IMR-90 (cell line): Measurements from ENCODE around the gene GFY. TPM values are rescaled to one million over a fixed set of nuclear protein-coding genes. Genes with fewer than 3 reads are reported as not detected.

Experiments
- ATAC-seq: fragments of 200-7000 bp; cut with Tn5 transposase; 2 replicates; pipeline ENCODE4 v1.9.1; 2020; ENCODE audit warnings: low read depth, mild to moderate bottlenecking, moderate library complexity
- BruUV-seq: library from RNA; stranded (reverse); fragments of 400-500 nt; replicated peaks from 2 replicates; lab custom pipeline; 2021; lab: Mats Ljungman, UMichigan
- CTCF ChIA-PET: fragments of 300-600 bp; formaldehyde crosslinking; extraction: SDS; loops from one replicate; lab custom pipeline; 2021; ENCODE audit warnings: antibody characterized with exemption; lab: Yijun Ruan, JAX
- POLR2A ChIA-PET: fragments of 300-600 bp; sonication (Branson Sonifier 250); formaldehyde crosslinking; loops from one replicate; lab custom pipeline; 2022; ENCODE audit warnings: antibody characterized with exemption; ENCODE audit not compliant: unreplicated experiment; lab: Charles Lee
- DNase-seq: peaks from one replicate; pipeline ENCODE4 v3.0.0; 2013
- H2AFZ ChIP-seq: replicated peaks from 2 replicates; pipeline ENCODE3; 2013; ENCODE audit warnings: low read length, mild to moderate bottlenecking; ENCODE audit not compliant: poor library complexity
- H2AK5ac ChIP-seq: 2 replicates; pipeline ENCODE4 v1.6.1; 2013; ENCODE audit warnings: low read depth, low read length, inconsistent platforms
- H2AK9ac ChIP-seq: replicated peaks from 2 replicates; pipeline ENCODE3; 2013; ENCODE audit warnings: mild to moderate bottlenecking, low read depth, low read length, moderate library complexity; ENCODE audit not compliant: poor library complexity
- H2BK120ac ChIP-seq: 2 replicates; pipeline ENCODE4 v1.6.1; 2013; ENCODE audit warnings: low read depth, low read length, inconsistent platforms
- H2BK15ac ChIP-seq: 3 replicates; pipeline ENCODE4 v1.6.1; 2013; ENCODE audit warnings: low read depth, low read length, inconsistent platforms
- H2BK20ac ChIP-seq: 2 replicates; pipeline ENCODE4 v1.6.1; 2013; ENCODE audit warnings: low read depth, mild to moderate bottlenecking, inconsistent platforms, low read length, moderate library complexity
- H2BK5ac ChIP-seq: 2 replicates; pipeline ENCODE4 v1.6.1; 2013; ENCODE audit warnings: mild to moderate bottlenecking, low read depth, low read length, inconsistent platforms; ENCODE audit not compliant: poor library complexity, severe bottlenecking
- H3K14ac ChIP-seq: replicated peaks from 2 replicates; pipeline ENCODE4 v1.6.1; 2013; ENCODE audit warnings: low read depth, low read length, inconsistent platforms
- H3K18ac ChIP-seq: 2 replicates; pipeline ENCODE4 v1.6.1; 2013; ENCODE audit warnings: low read depth, low read length, control low read depth
- H3K23ac ChIP-seq: 2 replicates; pipeline ENCODE4 v1.6.1; 2013; ENCODE audit warnings: low read depth, low read length, inconsistent platforms
- H3K27ac ChIP-seq: 2 replicates; pipeline ENCODE4 v1.5.1; 2013; ENCODE audit warnings: mild to moderate bottlenecking, control low read depth, low read length; ENCODE audit not compliant: insufficient read depth
- H3K27me3 ChIP-seq: 2 replicates; pipeline ENCODE4 v1.6.1; 2013; ENCODE audit warnings: low read length; ENCODE audit not compliant: control insufficient read depth, insufficient read depth
- H3K36me3 ChIP-seq: 2 replicates; pipeline ENCODE4 v1.6.1; 2013; ENCODE audit warnings: low read length, mixed read lengths; ENCODE audit not compliant: control insufficient read depth, insufficient read depth
- H3K4ac ChIP-seq: 2 replicates; pipeline ENCODE4 v1.6.1; 2013; ENCODE audit warnings: low read depth, low read length, inconsistent platforms
- H3K4me1 ChIP-seq: 2 replicates; pipeline ENCODE4 v1.6.1; 2013; ENCODE audit warnings: low read length, mixed read lengths; ENCODE audit not compliant: control insufficient read depth, insufficient read depth
- H3K4me2 ChIP-seq: 2 replicates; pipeline ENCODE4 v1.6.1; 2013; ENCODE audit warnings: low read depth, mild to moderate bottlenecking, control low read depth, low read length, moderate library complexity
- H3K4me3 ChIP-seq: 2 replicates; pipeline ENCODE4 v1.5.1; 2013; ENCODE audit warnings: low read depth, mild to moderate bottlenecking, control low read depth, low read length, moderate library complexity; ENCODE audit not compliant: insufficient read depth
- H3K56ac ChIP-seq: 2 replicates; pipeline ENCODE4 v1.6.1; 2013; ENCODE audit warnings: low read length, inconsistent platforms; ENCODE audit not compliant: insufficient read depth; ENCODE audit errors: extremely low read depth
- H3K79me1 ChIP-seq, 2 experiments: 2 replicates each; pipeline ENCODE4 v1.6.1; 2013; ENCODE audit warnings: low read length in 2 of 2, inconsistent platforms in 1 of 2, low read depth in 1 of 2
- H3K9ac ChIP-seq: 2 replicates; pipeline ENCODE4 v1.6.1; 2013; ENCODE audit warnings: low read depth, low read length, control low read depth
- H3K9me1 ChIP-seq: 2 replicates; pipeline ENCODE4 v1.6.1; 2013; ENCODE audit warnings: low read length, inconsistent platforms; ENCODE audit not compliant: insufficient read depth
- H3K9me3 ChIP-seq: 2 replicates; pipeline ENCODE4 v1.6.1; 2013; ENCODE audit warnings: low read length; ENCODE audit not compliant: control insufficient read depth, insufficient read depth
- H4K20me1 ChIP-seq: 2 replicates; pipeline ENCODE4 v1.6.1; 2013; ENCODE audit warnings: low read length, inconsistent platforms; ENCODE audit not compliant: insufficient read depth
- H4K5ac ChIP-seq: 2 replicates; pipeline ENCODE4 v1.6.1; 2013; ENCODE audit warnings: mild to moderate bottlenecking, low read depth, low read length, control low read depth
- H4K8ac ChIP-seq, 2 experiments: 2 replicates each; pipeline ENCODE4 v1.6.1; 2013; ENCODE audit warnings: low read depth in 2 of 2, low read length in 2 of 2, control low read depth in 1 of 2, inconsistent platforms in 1 of 2
- H4K91ac ChIP-seq: 2 replicates; pipeline ENCODE4 v1.6.1; 2013; ENCODE audit warnings: low read depth, low read length, inconsistent platforms; ENCODE audit not compliant: insufficient read depth
- BHLHE40 ChIP-seq: fragments of 150-350 bp; IDR thresholded peaks from 2 replicates; pipeline ENCODE4 v1.6.1; 2016; ENCODE audit warnings: mild to moderate bottlenecking, low read depth, low read length
- CEBPB ChIP-seq: IDR thresholded peaks from 2 replicates; pipeline ENCODE4 v1.6.1; 2012; ENCODE audit warnings: low read depth, low read length, improper control_type of control experiment
- CHD1 ChIP-seq: IDR thresholded peaks from 2 replicates; pipeline ENCODE4 v1.6.1; 2012; ENCODE audit warnings: low read depth, low read length, improper control_type of control experiment
- FOS ChIP-seq: fragments of 150-350 bp; IDR thresholded peaks from 2 replicates; pipeline ENCODE4 v1.6.1; 2016; ENCODE audit warnings: low read depth, low read length
- MAFK ChIP-seq: IDR thresholded peaks from 2 replicates; pipeline ENCODE4 v1.6.1; 2012; ENCODE audit warnings: low read depth, low read length, improper control_type of control experiment
- MAZ ChIP-seq: IDR thresholded peaks from 2 replicates; pipeline ENCODE4 v1.6.1; 2012; ENCODE audit warnings: low read depth, mild to moderate bottlenecking, low read length, improper control_type of control experiment, moderate library complexity, borderline replicate concordance
- MXI1 ChIP-seq: IDR thresholded peaks from 2 replicates; pipeline ENCODE4 v1.6.1; 2012; ENCODE audit warnings: low read depth, mild to moderate bottlenecking, low read length, moderate library complexity, borderline replicate concordance
- NFE2L2 ChIP-seq: fragments of 150-350 bp; IDR thresholded peaks from 2 replicates; pipeline ENCODE4 v1.6.1; 2016; ENCODE audit warnings: low read depth, mild to moderate bottlenecking, low read length
- RAD21 ChIP-seq: IDR thresholded peaks from 2 replicates; pipeline ENCODE4 v1.6.1; 2012; ENCODE audit warnings: low read length, improper control_type of control experiment
- RCOR1 ChIP-seq: IDR thresholded peaks from 2 replicates; pipeline ENCODE4 v1.6.1; 2012; ENCODE audit warnings: mild to moderate bottlenecking, low read length, improper control_type of control experiment; ENCODE audit not compliant: insufficient replicate concordance
- RFX5 ChIP-seq: IDR thresholded peaks from 2 replicates; pipeline ENCODE4 v1.8.0; 2012; ENCODE audit warnings: low read depth, mild to moderate bottlenecking, low read length, moderate library complexity
- SMC3 ChIP-seq: fragments of 150-350 bp; IDR thresholded peaks from 2 replicates; pipeline ENCODE4 v1.6.1; 2016; ENCODE audit warnings: low read depth, mild to moderate bottlenecking, antibody characterized with exemption, low read length, moderate library complexity
- WGBS, 2 experiments: methylation state at CpG; one replicate each; pipeline versions ENCODE4 v1.1.5 to v1.1.7; 2013; ENCODE audit warnings: missing lambda C conversion rate in 2 of 2; ENCODE audit not compliant: insufficient read length in 1 of 2; ENCODE audit errors: extremely low coverage in 2 of 2; 5-methylcytosine and 5-hydroxymethylcytosine counted together
- dilution Hi-C: fragments of 300-500 bp; cut with HindIII; formaldehyde crosslinking; loops from one replicate; pipeline ENCODE4 v1.14.3; 2018; ENCODE audit warnings: low sequenced_read_pairs; ENCODE audit not compliant: unreplicated experiment
- in situ Hi-C: fragments of 300-500 bp; cut with MboI; formaldehyde crosslinking; loops from 3 replicates; pipeline ENCODE4 v1.14.3; 2019; ENCODE audit warnings: low sequenced_read_pairs, inconsistent platforms, mixed read lengths
- intact Hi-C: fragments of 100-400 bp; cut with micrococcal nuclease; formaldehyde crosslinking; loops from 2 replicates; pipeline ENCODE4 v1.10.0; 2022
- polyA plus RNA-seq, 3 experiments: library from polyadenylated mRNA; depleted of rRNA; stranded (reverse); fragments of >200 nt; gene quantifications; 2 replicates each; pipeline ENCODE4 v1.2.3, GENCODE V29; 2012; ENCODE audit warnings: low replicate concordance in 1 of 3
- total RNA-seq: library from RNA; depleted of rRNA; stranded (reverse); fragments of >200 nt; gene quantifications from 2 replicates; pipeline ENCODE4 v1.2.3, GENCODE V29; 2012
- TF ChIP-seq, protein P1 (sequence below): fragments of 150-350 bp; IDR thresholded peaks from 2 replicates; pipeline ENCODE4 v1.6.1; 2017; ENCODE audit warnings: mild to moderate bottlenecking, antibody characterized with exemption, low read length, low read depth
- TF ChIP-seq, protein P2 (sequence below): fragments of 150-350 bp; IDR thresholded peaks from 2 replicates; pipeline ENCODE4 v1.6.1; 2016; ENCODE audit warnings: low read depth, mild to moderate bottlenecking, low read length, moderate library complexity, borderline replicate concordance
- TF ChIP-seq, protein P3 (sequence below): conservative IDR thresholded peaks from 2 replicates; pipeline ENCODE4 v1.5.1; 2012; ENCODE audit warnings: mild to moderate bottlenecking, low read depth, low read length, improper control_type of control experiment

GFY gene
- total and polyA plus RNA-seq, 2 of the 4 experiments (the other 2 are of a cell fraction) = not detected

DNA sequence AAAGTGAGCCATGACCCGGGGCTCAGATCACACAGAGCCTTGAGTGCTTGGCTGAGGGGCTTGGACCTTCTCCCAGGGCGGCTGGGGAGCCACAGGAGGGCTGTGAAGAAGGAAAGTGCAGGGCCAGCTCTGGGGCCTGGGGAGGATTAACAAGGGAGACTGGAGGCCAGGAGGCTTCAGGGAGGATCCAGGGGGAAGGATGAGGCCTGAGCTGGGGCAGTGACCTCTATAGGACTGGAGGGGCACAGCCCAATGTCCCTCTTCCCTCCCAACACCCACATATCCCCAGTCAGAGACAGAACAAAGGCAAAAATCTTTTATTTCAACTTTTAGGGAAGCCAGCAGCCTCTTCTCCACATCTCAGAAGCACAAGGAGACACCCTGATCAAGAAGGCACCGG is 20.8 kb downstream of the GFY start:
- no peak overlapping the region for H2BK20ac ChIP-seq
- H2BK5ac ChIP-seq = no peak overlapping the region
- dilution Hi-C loops (no loop called here), in situ Hi-C loops (loop anchor here (10.0 kb wide), 1 partner anchor 51 kb away; no protein-coding TSS in a partner anchor), intact Hi-C loops (no loop called here)
- no peak overlapping the region for H3K56ac ChIP-seq
- no peak overlapping the region for H4K8ac ChIP-seq
- no peak overlapping the region for H3K27ac ChIP-seq
- POLR2A ChIA-PET = no interaction called here
- H3K79me1 ChIP-seq = peaks cover 13 to 28% of the 10 kb centered on the region in 2 experiments; a peak in 3 of 4 replicates
- H3K4me2 ChIP-seq = no peak overlapping the region
- H4K91ac ChIP-seq = no peak overlapping the region
- H4K5ac ChIP-seq = no peak overlapping the region
- H4K20me1 ChIP-seq = peaks cover 3% of the 10 kb centered on the region; the same call in 1 of the 2 replicates
- no TSS peak for BruUV-seq
- H3K4me1 ChIP-seq = peaks cover 2% of the 10 kb centered on the region; the same call in 1 of the 2 replicates
- peaks cover 4% of the 10 kb centered on the region for H3K36me3 ChIP-seq
- peaks cover 13% of the 10 kb centered on the region for H3K27me3 ChIP-seq
- no peak overlapping the region for H2BK120ac ChIP-seq
- WGBS, 2 experiments = 70% methylated on average over 2 of the region's 3 CpGs; no CpG with 5 or more reads in 1 of the 2 experiments
- H3K18ac ChIP-seq = no peak overlapping the region
- H3K4ac ChIP-seq = no peak overlapping the region
- no peaks in the 10 kb centered on the region for H3K9me3 ChIP-seq
- no peak for TF ChIP-seq CHD1
- no peak for TF ChIP-seq RCOR1
- TF ChIP-seq, protein P1, sequence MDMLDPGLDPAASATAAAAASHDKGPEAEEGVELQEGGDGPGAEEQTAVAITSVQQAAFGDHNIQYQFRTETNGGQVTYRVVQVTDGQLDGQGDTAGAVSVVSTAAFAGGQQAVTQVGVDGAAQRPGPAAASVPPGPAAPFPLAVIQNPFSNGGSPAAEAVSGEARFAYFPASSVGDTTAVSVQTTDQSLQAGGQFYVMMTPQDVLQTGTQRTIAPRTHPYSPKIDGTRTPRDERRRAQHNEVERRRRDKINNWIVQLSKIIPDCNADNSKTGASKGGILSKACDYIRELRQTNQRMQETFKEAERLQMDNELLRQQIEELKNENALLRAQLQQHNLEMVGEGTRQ = no peak
- no peak for TF ChIP-seq BHLHE40
- TF ChIP-seq FOS = no peak
- TF ChIP-seq, protein P2, sequence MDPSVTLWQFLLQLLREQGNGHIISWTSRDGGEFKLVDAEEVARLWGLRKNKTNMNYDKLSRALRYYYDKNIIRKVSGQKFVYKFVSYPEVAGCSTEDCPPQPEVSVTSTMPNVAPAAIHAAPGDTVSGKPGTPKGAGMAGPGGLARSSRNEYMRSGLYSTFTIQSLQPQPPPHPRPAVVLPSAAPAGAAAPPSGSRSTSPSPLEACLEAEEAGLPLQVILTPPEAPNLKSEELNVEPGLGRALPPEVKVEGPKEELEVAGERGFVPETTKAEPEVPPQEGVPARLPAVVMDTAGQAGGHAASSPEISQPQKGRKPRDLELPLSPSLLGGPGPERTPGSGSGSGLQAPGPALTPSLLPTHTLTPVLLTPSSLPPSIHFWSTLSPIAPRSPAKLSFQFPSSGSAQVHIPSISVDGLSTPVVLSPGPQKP = no peak
- no peak for TF ChIP-seq RAD21
- TF ChIP-seq SMC3 = no peak
- no peak for TF ChIP-seq RFX5
- TF ChIP-seq, protein P3, sequence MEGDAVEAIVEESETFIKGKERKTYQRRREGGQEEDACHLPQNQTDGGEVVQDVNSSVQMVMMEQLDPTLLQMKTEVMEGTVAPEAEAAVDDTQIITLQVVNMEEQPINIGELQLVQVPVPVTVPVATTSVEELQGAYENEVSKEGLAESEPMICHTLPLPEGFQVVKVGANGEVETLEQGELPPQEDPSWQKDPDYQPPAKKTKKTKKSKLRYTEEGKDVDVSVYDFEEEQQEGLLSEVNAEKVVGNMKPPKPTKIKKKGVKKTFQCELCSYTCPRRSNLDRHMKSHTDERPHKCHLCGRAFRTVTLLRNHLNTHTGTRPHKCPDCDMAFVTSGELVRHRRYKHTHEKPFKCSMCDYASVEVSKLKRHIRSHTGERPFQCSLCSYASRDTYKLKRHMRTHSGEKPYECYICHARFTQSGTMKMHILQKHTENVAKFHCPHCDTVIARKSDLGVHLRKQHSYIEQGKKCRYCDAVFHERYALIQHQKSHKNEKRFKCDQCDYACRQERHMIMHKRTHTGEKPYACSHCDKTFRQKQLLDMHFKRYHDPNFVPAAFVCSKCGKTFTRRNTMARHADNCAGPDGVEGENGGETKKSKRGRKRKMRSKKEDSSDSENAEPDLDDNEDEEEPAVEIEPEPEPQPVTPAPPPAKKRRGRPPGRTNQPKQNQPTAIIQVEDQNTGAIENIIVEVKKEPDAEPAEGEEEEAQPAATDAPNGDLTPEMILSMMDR = no peak
- TF ChIP-seq CEBPB = no peak
- TF ChIP-seq NFE2L2 = no peak
- no peak for TF ChIP-seq MAFK
- TF ChIP-seq MXI1 = no peak
- TF ChIP-seq MAZ = no peak
- no peak overlapping the region for H3K14ac ChIP-seq
- no peak for ATAC-seq
- H2AK5ac ChIP-seq = no peak overlapping the region
- no peak overlapping the region for H2AK9ac ChIP-seq
- DNase-seq = no peak
- no peak overlapping the region for H3K23ac ChIP-seq
- no peak overlapping the region for H2AFZ ChIP-seq
- CTCF ChIA-PET = interaction anchor here (0.7 kb wide), 1 partner anchor 54 kb away, joined by 3 read pairs; no protein-coding TSS in a partner anchor
- H3K9ac ChIP-seq = no peak overlapping the region
- no peak overlapping the region for H2BK15ac ChIP-seq
- H3K4me3 ChIP-seq = no peak overlapping the region
- H3K9me1 ChIP-seq = peaks cover 10% of the 10 kb centered on the region
